ENCODE measurements around the gene HSBP1L1. TPM values are rescaled to one million over a fixed set of nuclear protein-coding genes. Genes with fewer than 3 reads are reported as not detected.

HSBP1L1 gene
- total and polyA plus RNA-seq, 2 of the 8 experiments (the other 6 are each of a cell fraction or from before 2014, with no cell fraction given): 1.0 to 1.3 TPM

DNA sequence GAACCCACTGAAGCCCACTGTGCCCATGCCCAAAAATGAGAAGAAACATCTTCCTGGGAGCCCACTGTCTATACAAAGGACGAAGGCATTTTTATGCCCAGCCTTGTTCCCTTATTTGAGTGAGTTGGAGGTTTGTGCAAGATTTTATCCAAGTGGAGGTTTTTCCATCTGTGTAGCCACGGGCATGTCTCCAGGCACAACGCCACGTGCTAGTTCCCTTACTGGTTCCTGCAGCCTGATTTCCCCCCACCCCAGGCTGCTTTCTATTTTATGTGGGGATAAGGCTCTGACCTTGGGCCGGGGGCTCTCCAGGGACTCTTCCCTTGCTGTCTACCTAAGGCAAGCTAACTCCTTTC lies 46.1 kb downstream of the HSBP1L1 start (continued):
- TF ChIP-seq, protein P1, sequence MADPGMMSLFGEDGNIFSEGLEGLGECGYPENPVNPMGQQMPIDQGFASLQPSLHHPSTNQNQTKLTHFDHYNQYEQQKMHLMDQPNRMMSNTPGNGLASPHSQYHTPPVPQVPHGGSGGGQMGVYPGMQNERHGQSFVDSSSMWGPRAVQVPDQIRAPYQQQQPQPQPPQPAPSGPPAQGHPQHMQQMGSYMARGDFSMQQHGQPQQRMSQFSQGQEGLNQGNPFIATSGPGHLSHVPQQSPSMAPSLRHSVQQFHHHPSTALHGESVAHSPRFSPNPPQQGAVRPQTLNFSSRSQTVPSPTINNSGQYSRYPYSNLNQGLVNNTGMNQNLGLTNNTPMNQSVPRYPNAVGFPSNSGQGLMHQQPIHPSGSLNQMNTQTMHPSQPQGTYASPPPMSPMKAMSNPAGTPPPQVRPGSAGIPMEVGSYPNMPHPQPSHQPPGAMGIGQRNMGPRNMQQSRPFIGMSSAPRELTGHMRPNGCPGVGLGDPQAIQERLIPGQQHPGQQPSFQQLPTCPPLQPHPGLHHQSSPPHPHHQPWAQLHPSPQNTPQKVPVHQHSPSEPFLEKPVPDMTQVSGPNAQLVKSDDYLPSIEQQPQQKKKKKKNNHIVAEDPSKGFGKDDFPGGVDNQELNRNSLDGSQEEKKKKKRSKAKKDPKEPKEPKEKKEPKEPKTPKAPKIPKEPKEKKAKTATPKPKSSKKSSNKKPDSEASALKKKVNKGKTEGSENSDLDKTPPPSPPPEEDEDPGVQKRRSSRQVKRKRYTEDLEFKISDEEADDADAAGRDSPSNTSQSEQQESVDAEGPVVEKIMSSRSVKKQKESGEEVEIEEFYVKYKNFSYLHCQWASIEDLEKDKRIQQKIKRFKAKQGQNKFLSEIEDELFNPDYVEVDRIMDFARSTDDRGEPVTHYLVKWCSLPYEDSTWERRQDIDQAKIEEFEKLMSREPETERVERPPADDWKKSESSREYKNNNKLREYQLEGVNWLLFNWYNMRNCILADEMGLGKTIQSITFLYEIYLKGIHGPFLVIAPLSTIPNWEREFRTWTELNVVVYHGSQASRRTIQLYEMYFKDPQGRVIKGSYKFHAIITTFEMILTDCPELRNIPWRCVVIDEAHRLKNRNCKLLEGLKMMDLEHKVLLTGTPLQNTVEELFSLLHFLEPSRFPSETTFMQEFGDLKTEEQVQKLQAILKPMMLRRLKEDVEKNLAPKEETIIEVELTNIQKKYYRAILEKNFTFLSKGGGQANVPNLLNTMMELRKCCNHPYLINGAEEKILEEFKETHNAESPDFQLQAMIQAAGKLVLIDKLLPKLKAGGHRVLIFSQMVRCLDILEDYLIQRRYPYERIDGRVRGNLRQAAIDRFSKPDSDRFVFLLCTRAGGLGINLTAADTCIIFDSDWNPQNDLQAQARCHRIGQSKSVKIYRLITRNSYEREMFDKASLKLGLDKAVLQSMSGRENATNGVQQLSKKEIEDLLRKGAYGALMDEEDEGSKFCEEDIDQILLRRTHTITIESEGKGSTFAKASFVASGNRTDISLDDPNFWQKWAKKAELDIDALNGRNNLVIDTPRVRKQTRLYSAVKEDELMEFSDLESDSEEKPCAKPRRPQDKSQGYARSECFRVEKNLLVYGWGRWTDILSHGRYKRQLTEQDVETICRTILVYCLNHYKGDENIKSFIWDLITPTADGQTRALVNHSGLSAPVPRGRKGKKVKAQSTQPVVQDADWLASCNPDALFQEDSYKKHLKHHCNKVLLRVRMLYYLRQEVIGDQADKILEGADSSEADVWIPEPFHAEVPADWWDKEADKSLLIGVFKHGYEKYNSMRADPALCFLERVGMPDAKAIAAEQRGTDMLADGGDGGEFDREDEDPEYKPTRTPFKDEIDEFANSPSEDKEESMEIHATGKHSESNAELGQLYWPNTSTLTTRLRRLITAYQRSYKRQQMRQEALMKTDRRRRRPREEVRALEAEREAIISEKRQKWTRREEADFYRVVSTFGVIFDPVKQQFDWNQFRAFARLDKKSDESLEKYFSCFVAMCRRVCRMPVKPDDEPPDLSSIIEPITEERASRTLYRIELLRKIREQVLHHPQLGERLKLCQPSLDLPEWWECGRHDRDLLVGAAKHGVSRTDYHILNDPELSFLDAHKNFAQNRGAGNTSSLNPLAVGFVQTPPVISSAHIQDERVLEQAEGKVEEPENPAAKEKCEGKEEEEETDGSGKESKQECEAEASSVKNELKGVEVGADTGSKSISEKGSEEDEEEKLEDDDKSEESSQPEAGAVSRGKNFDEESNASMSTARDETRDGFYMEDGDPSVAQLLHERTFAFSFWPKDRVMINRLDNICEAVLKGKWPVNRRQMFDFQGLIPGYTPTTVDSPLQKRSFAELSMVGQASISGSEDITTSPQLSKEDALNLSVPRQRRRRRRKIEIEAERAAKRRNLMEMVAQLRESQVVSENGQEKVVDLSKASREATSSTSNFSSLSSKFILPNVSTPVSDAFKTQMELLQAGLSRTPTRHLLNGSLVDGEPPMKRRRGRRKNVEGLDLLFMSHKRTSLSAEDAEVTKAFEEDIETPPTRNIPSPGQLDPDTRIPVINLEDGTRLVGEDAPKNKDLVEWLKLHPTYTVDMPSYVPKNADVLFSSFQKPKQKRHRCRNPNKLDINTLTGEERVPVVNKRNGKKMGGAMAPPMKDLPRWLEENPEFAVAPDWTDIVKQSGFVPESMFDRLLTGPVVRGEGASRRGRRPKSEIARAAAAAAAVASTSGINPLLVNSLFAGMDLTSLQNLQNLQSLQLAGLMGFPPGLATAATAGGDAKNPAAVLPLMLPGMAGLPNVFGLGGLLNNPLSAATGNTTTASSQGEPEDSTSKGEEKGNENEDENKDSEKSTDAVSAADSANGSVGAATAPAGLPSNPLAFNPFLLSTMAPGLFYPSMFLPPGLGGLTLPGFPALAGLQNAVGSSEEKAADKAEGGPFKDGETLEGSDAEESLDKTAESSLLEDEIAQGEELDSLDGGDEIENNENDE (IDR thresholded peaks at IDR 0.05; ENCODE audit: insufficient replicate concordance, low read length): no peak
- TF ChIP-seq CHD2 (IDR thresholded peaks at IDR 0.05; ENCODE audit: low read length) (no peak), BCL11A (IDR thresholded peaks at IDR 0.05; ENCODE audit: low read depth in 2 of 2, low read length in 2 of 2) (no peak), SAP30 (IDR thresholded peaks at IDR 0.05; ENCODE audit: insufficient read depth, insufficient replicate concordance, low read length) (no peak), CEBPB (IDR thresholded peaks at IDR 0.05; ENCODE audit: low read depth, low read length) (no peak), JUN (IDR thresholded peaks at IDR 0.05; ENCODE audit: low read depth, low read length) (no peak), BACH1 (IDR thresholded peaks at IDR 0.05; ENCODE audit: low read length) (no peak)
